GM12875 (cell line): Measurements from ENCODE around the gene CDCA4.

Experiments
- H3K4me3 ChIP-seq: one replicate; pipeline ENCODE4 v1.5.1; 2011; ENCODE audit warnings: low read depth, low read length, control low read depth
- TF ChIP-seq, protein P1 (sequence below): IDR thresholded peaks from 2 replicates; pipeline ENCODE4 v1.5.1; 2011; ENCODE audit warnings: low read depth, mild to moderate bottlenecking, control low read depth, inconsistent platforms, low read length, moderate library complexity, borderline replicate concordance; ENCODE audit not compliant: insufficient read depth

CDCA4 gene

DNA sequence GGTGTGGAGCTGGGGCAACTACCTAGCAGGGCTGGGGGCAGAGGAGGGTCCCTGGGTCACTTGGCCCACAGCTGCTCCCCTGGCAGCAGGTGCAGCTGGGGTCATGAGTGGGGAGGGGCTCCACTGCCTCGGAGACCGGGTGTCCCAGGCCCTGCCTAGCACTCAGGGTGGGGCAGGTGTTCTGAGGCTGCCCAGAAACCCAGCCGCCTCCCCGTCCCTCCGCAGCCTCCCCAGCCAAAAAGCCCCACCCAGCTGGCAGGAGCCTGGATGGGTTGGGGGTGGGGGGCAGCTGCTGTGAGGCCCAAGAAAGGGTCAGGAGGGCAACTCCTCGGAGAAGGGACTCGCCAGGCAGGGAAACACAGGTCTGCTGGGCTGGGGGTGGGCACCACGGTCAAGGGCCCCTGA is 53.9 kb downstream of the CDCA4 start:
- TF ChIP-seq, protein P1, sequence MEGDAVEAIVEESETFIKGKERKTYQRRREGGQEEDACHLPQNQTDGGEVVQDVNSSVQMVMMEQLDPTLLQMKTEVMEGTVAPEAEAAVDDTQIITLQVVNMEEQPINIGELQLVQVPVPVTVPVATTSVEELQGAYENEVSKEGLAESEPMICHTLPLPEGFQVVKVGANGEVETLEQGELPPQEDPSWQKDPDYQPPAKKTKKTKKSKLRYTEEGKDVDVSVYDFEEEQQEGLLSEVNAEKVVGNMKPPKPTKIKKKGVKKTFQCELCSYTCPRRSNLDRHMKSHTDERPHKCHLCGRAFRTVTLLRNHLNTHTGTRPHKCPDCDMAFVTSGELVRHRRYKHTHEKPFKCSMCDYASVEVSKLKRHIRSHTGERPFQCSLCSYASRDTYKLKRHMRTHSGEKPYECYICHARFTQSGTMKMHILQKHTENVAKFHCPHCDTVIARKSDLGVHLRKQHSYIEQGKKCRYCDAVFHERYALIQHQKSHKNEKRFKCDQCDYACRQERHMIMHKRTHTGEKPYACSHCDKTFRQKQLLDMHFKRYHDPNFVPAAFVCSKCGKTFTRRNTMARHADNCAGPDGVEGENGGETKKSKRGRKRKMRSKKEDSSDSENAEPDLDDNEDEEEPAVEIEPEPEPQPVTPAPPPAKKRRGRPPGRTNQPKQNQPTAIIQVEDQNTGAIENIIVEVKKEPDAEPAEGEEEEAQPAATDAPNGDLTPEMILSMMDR = no peak
- no peak overlapping the region for H3K4me3 ChIP-seq

DNA sequence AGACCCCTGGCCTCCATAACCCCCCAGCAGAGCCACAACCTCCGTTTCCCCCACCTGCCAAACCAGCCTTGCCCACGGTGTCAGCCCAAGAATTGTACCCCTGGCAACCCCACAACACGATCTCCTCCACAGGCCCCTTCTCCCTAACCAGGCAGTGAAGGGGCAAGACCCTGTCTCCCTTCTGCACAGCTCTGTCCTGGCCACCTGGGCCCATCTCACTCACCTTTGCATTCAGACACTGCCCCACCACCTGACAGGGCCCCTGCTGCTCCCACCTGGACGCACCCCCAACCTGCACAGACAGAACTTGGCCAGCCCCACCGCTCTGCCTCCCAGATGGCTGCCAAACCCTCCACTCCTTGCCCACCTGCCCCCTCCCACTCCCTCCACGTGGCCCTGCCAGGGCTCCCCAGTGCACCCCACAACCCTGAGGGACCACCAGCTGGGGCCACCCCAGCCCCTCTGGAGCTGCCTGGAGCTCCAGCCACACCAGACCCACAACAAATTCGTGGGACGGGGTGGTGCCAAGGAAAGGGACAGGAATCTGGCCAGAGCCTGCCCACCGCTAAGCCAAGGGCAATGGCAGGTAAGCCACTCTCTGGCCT is 54.5 kb downstream of the CDCA4 start:
- no peak overlapping the region for H3K4me3 ChIP-seq
- TF ChIP-seq, protein P1 = no peak

DNA sequence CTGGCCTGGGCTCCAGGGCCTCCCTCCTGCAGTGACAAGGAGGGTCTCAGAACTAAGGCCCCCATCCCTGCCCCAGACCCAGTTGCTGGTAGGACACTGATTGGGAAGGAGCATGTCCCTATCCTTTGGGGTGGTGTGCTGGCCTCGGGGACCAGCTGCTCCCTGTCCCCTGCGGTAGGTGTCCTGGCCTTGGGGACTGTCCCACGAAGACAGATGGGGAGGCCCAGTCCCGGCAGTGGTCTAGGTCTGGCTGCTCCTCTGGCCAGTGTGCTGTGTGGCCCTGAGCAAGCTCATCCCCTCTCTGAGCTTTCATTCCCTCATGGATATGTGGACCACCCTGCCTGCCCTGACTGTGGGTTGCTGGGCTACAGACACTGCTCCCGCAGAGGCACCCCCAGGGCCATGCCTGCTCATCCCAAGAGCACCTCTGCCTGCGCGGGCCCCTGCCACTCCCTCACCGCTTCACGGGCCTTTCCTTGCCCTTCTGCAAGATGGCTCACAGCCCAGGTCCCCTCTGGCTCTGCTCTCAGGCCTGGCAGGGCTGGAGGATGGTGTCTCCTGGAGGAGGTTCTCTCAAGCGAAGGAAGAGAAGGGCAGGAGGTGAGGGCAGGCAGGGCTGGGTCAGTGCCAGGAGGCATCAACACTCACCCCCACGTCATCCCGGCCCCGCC is 55.2 kb downstream of the CDCA4 start:
- TF ChIP-seq, protein P1 = no peak
- no peak overlapping the region for H3K4me3 ChIP-seq

DNA sequence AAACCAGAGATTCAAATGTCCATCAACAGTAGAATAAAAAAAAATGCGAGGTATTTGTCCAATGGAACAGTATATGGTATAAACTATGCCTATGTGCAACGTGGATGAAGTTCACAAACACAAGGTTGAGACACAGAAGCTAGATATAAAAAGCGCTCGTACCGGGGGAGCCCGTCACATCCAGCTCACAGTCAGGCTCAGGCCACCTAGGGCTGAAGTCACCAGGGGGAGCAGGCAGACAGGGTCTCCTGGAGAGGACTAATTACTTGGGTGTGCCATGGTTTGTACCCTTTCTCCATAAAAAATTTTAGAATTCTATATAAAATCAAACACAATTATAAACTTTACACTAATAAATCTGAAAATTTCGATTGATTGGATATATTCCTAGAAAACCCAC is 56.3 kb downstream of the CDCA4 start:
- TF ChIP-seq, protein P1 = no peak
- H3K4me3 ChIP-seq = no peak overlapping the region
